ENCODE data around the gene KATNB1. TPM values are rescaled to one million over a fixed set of nuclear protein-coding genes. Genes with fewer than 3 reads are reported as not detected.
A peak's percentile ranks its signal among the peaks of the same experiment; 100 is the strongest.

Gene KATNB1
- total and polyA plus RNA-seq, 9 donors: 32.7 to 63.2 (median 43.1) TPM

- peaks cover 2% of the 10 kb centered on the region for H3K27me3 ChIP-seq (ENCODE audit: control insufficient read depth, insufficient read depth, low read length)
- 75% methylated on average over 3 of the region's 6 CpGs for WGBS (ENCODE audit: insufficient coverage)
- H3K27ac ChIP-seq (ENCODE audit: low read length): no peak overlapping the region
- H3K36me3 ChIP-seq (ENCODE audit: control insufficient read depth, insufficient read depth, low read length): peaks cover 8% of the 10 kb centered on the region
- no peaks in the 10 kb centered on the region for H3K9me3 ChIP-seq (replicated peaks; ENCODE audit: control insufficient read depth, low read depth, low read length)
- H3K4me3 ChIP-seq (ENCODE audit: low read length): no peak overlapping the region
- H3K4me1 ChIP-seq (ENCODE audit: control insufficient read depth, insufficient read depth, low read length): peaks cover 66% of the 10 kb centered on the region
- no peak for DNase-seq
These were observed 63.5 kb downstream of the KATNB1 start for GRCh38 chr16:57798953-57799599.

- Histone ChIP-seq H3K4me1 (ENCODE audit: control insufficient read depth, insufficient read depth, low read length) (peaks cover 66% of the 10 kb centered on the region), H3K36me3 (ENCODE audit: control insufficient read depth, insufficient read depth, low read length) (peaks cover 8% of the 10 kb centered on the region), H3K27me3 (ENCODE audit: control insufficient read depth, insufficient read depth, low read length) (peaks cover 2% of the 10 kb centered on the region), H3K27ac (ENCODE audit: low read length) (no peak overlapping the region), H3K4me3 (ENCODE audit: low read length) (no peak overlapping the region), H3K9me3 (replicated peaks; ENCODE audit: control insufficient read depth, low read depth, low read length) (no peaks in the 10 kb centered on the region)
- no peak for DNase-seq
- WGBS (ENCODE audit: insufficient coverage): 70% methylated on average over 5 of the region's 5 CpGs
These were observed 64.1 kb downstream of the KATNB1 start for GRCh38 chr16:57799600-57800199.

GRCh38 chr16:57800200-57801097 lies 64.9 kb downstream of the KATNB1 start:
- H3K4me1 ChIP-seq (ENCODE audit: control insufficient read depth, insufficient read depth, low read length): peaks cover 69% of the 10 kb centered on the region
- H3K27ac ChIP-seq (ENCODE audit: low read length): peak overlapping the region; percentile 62
- no peak for DNase-seq
- peaks cover 2% of the 10 kb centered on the region for H3K27me3 ChIP-seq (ENCODE audit: control insufficient read depth, insufficient read depth, low read length)
- H3K9me3 ChIP-seq (replicated peaks; ENCODE audit: control insufficient read depth, low read depth, low read length): no peaks in the 10 kb centered on the region
- 52% methylated on average over 9 of the region's 12 CpGs for WGBS (ENCODE audit: insufficient coverage)
- H3K4me3 ChIP-seq (ENCODE audit: low read length): no peak overlapping the region
- H3K36me3 ChIP-seq (ENCODE audit: control insufficient read depth, insufficient read depth, low read length): peaks cover 8% of the 10 kb centered on the region

- H3K4me1 ChIP-seq (ENCODE audit: control insufficient read depth, insufficient read depth, low read length): peaks cover 67% of the 10 kb centered on the region
- peaks cover 2% of the 10 kb centered on the region for H3K27me3 ChIP-seq (ENCODE audit: control insufficient read depth, insufficient read depth, low read length)
- H3K4me3 ChIP-seq (ENCODE audit: low read length): peak overlapping the region; percentile 59
- WGBS (ENCODE audit: insufficient coverage): 71% methylated on average over 1 of the region's 5 CpGs
- H3K36me3 ChIP-seq (ENCODE audit: control insufficient read depth, insufficient read depth, low read length): peaks cover 8% of the 10 kb centered on the region
- no peaks in the 10 kb centered on the region for H3K9me3 ChIP-seq (replicated peaks; ENCODE audit: control insufficient read depth, low read depth, low read length)
- DNase-seq: no peak
- H3K27ac ChIP-seq (ENCODE audit: low read length): peak overlapping the region; percentile 62
These were observed 65.7 kb downstream of the KATNB1 start for GRCh38 chr16:57801098-57801808.

GRCh38 chr16:57801809-57802340 lies 66.3 kb downstream of the KATNB1 start:
- Histone ChIP-seq H3K4me1 (ENCODE audit: control insufficient read depth, insufficient read depth, low read length) (peaks cover 67% of the 10 kb centered on the region), H3K9me3 (replicated peaks; ENCODE audit: control insufficient read depth, low read depth, low read length) (no peaks in the 10 kb centered on the region), H3K27me3 (ENCODE audit: control insufficient read depth, insufficient read depth, low read length) (peaks cover 2% of the 10 kb centered on the region), H3K27ac (ENCODE audit: low read length) (peak overlapping the region; percentile 62), H3K36me3 (ENCODE audit: control insufficient read depth, insufficient read depth, low read length) (peaks cover 6% of the 10 kb centered on the region), H3K4me3 (ENCODE audit: low read length) (peak overlapping the region; percentile 59)
- no peak for DNase-seq
- 2% methylated on average over 39 of the region's 45 CpGs for whole genome bisulfite sequencing (ENCODE audit: insufficient coverage)

- WGBS (ENCODE audit: insufficient coverage): 3% methylated on average over 78 of the region's 78 CpGs
These were observed 67.0 kb downstream of the KATNB1 start, which contains the start of gene KIFC3 for GRCh38 chr16:57802341-57803133. TSS of gene KIFC3 (minus strand) at chr16:57802491. CDS start at chr16:57798243, 4,248 bp downstream.

GRCh38 chr16:57803134-57803990 lies 67.8 kb downstream of the KATNB1 start:
- peak; percentile 46 for DNase-seq
- peaks cover 57% of the 10 kb centered on the region for H3K4me1 ChIP-seq (ENCODE audit: control insufficient read depth, insufficient read depth, low read length)

More at GRCh38 chr16:57802341-57803133, 67.0 kb downstream of the KATNB1 start, which contains the start of gene KIFC3:
- Histone ChIP-seq H3K4me1 (ENCODE audit: control insufficient read depth, insufficient read depth, low read length) (peaks cover 65% of the 10 kb centered on the region), H3K27ac (ENCODE audit: low read length) (peak within 1 kb of the TSS; percentile 64), H3K36me3 (ENCODE audit: control insufficient read depth, insufficient read depth, low read length) (no peaks in the 10 kb centered on the region), H3K9me3 (replicated peaks; ENCODE audit: control insufficient read depth, low read depth, low read length) (no peaks in the 10 kb centered on the region), H3K4me3 (ENCODE audit: low read length) (peak within 1 kb of the TSS; percentile 59), H3K27me3 (ENCODE audit: control insufficient read depth, insufficient read depth, low read length) (peaks cover 2% of the 10 kb centered on the region)
- peak; percentile 91 for DNase-seq

GRCh38 chr16:57804111-57804837 lies 68.7 kb downstream of the KATNB1 start:
- H3K4me3 ChIP-seq (ENCODE audit: low read length): no peak overlapping the region

More at GRCh38 chr16:57803134-57803990, 67.8 kb downstream of the KATNB1 start:
- Histone ChIP-seq H3K27me3 (ENCODE audit: control insufficient read depth, insufficient read depth, low read length) (peaks cover 2% of the 10 kb centered on the region), H3K4me3 (ENCODE audit: low read length) (no peak overlapping the region), H3K36me3 (ENCODE audit: control insufficient read depth, insufficient read depth, low read length) (no peaks in the 10 kb centered on the region), H3K9me3 (replicated peaks; ENCODE audit: control insufficient read depth, low read depth, low read length) (no peaks in the 10 kb centered on the region), H3K27ac (ENCODE audit: low read length) (peak overlapping the region; percentile 64)
- 36% methylated on average over 8 of the region's 16 CpGs for WGBS (ENCODE audit: insufficient coverage)

More at GRCh38 chr16:57804111-57804837, 68.7 kb downstream of the KATNB1 start:
- Histone ChIP-seq H3K9me3 (replicated peaks; ENCODE audit: control insufficient read depth, low read depth, low read length) (no peaks in the 10 kb centered on the region), H3K36me3 (ENCODE audit: control insufficient read depth, insufficient read depth, low read length) (no peaks in the 10 kb centered on the region), H3K4me1 (ENCODE audit: control insufficient read depth, insufficient read depth, low read length) (peaks cover 48% of the 10 kb centered on the region), H3K27me3 (ENCODE audit: control insufficient read depth, insufficient read depth, low read length) (peaks cover 2% of the 10 kb centered on the region), H3K27ac (ENCODE audit: low read length) (peak overlapping the region; percentile 64)
- DNase-seq: no peak
- 18% methylated on average over 2 of the region's 5 CpGs for WGBS (ENCODE audit: insufficient coverage)

Measured in muscle of leg (tissue), 11 donors.